Hepatocyte (in vitro differentiated cells): ENCODE data around the gene KATNB1.

Experiments
- EZH2 ChIP-seq: fragments of 200-600 bp; sonication (generic); IDR thresholded peaks from 2 replicates; pipeline ENCODE4 v1.6.1; 2016; ENCODE audit warnings: antibody characterized with exemption, mild to moderate bottlenecking, borderline replicate concordance
- EZH2phosphoT487 ChIP-seq: fragments of 200-600 bp; sonication (generic); IDR thresholded peaks from one replicate; pipeline ENCODE4 v1.6.1; 2018; ENCODE audit warnings: antibody characterized with exemption, mild to moderate bottlenecking, low read depth, moderate library complexity; ENCODE audit not compliant: unreplicated experiment, severe bottlenecking
- TF ChIP-seq, protein P1 (sequence below): fragments of 200-600 bp; sonication (generic); IDR thresholded peaks from 2 replicates; pipeline ENCODE4 v1.5.1; 2016; ENCODE audit warnings: antibody characterized with exemption, mild to moderate bottlenecking; ENCODE audit not compliant: poor library complexity

DNA sequence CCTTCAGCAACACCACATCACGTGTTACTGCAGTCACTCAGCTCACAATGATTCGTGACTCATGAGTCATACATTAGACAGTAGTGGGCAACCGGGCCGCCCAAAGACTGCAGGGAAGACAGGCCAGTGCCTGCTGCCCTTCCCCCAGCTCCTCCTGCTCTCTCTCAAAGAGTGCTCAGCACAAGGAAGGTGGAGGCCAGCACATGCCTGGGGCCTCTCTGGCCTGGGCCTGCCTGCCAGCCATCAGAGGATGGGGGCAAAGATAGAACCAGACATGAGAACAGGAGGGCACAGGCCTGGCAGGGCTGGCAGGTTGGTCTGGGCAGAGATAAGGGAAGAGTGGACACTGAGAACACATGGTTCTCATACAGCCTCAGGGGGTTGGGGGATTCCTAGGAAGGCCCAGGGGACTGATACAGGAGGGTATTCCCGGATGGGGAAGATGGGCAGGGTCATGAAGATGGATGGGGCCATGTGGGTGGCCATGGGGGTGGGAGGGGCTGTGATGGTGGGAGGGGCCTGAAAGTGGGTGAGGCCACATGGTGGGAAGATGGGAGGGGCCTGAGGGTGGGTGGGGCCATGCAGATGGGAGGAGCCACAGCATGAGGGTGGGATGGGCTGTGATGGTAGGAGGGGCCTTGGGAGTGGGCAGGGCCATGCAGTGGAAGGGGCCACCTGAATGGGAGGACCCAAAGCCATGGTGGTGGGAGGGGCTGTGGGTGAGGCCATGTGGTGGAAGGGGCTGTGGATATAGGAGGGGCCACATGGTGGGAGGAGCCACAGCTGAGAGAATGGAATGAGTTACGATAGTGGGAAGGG, 29.0 kb downstream of the KATNB1 start:
- TF ChIP-seq, protein P1, sequence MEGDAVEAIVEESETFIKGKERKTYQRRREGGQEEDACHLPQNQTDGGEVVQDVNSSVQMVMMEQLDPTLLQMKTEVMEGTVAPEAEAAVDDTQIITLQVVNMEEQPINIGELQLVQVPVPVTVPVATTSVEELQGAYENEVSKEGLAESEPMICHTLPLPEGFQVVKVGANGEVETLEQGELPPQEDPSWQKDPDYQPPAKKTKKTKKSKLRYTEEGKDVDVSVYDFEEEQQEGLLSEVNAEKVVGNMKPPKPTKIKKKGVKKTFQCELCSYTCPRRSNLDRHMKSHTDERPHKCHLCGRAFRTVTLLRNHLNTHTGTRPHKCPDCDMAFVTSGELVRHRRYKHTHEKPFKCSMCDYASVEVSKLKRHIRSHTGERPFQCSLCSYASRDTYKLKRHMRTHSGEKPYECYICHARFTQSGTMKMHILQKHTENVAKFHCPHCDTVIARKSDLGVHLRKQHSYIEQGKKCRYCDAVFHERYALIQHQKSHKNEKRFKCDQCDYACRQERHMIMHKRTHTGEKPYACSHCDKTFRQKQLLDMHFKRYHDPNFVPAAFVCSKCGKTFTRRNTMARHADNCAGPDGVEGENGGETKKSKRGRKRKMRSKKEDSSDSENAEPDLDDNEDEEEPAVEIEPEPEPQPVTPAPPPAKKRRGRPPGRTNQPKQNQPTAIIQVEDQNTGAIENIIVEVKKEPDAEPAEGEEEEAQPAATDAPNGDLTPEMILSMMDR = no peak
- no peak for TF ChIP-seq EZH2
- no peak for TF ChIP-seq EZH2phosphoT487
